ENCODE measurements around the gene PIPOX.

- no peak for TF ChIP-seq CTCF (IDR thresholded peaks at IDR 0.05)
- no peak for TF ChIP-seq POLR2AphosphoS5 (IDR thresholded peaks at IDR 0.05; ENCODE audit: insufficient read depth in 1 of 2, low read depth in 1 of 2)
- no peak for TF ChIP-seq POLR2A (IDR thresholded peaks at IDR 0.05)
These were observed 1.9 kb upstream of the PIPOX start for GRCh38 chr17:29041091-29041490.

Data from vagina (tissue), 2 donors.